Fibroblast of the conjunctiva (primary cell): Measurements from ENCODE around the gene PGM2L1.
"Not testable (repeated sequence)": the region's sequence is repeated elsewhere in the genome, so short reads cannot be mapped to it uniquely, and the experiment has no call there.

Experiments
- DNase-seq: peaks from one replicate; pipeline ENCODE4 v3.0.0-alpha.2; 2010; ENCODE audit warnings: low read depth

Gene PGM2L1

GRCh38 chr11:74338963-74339362 is 59.3 kb downstream of the PGM2L1 start:
- DNase-seq = no peak

DNA sequence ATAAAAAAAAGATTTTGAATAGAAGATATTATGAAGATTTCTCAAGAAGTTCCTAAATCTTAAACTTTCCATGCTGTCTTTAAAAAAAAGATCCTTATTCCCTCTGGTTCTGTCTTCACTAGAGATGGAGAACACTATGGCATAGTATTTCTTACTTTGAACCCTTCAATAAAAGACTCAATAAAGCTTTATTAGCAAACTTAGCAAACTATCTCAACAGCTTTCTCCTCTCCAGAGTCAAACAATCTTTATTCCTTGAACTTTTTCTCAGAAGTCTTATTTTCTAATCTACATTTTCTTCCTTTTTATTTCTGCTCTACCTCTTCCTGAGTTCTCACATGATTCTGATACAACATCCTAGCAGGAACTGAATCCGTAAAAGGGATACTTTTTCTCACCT is 65.0 kb downstream of the PGM2L1 start:
- no peak for DNase-seq

GRCh38 chr11:74332291-74332690 is 65.9 kb downstream of the PGM2L1 start:
- no peak for DNase-seq

DNA sequence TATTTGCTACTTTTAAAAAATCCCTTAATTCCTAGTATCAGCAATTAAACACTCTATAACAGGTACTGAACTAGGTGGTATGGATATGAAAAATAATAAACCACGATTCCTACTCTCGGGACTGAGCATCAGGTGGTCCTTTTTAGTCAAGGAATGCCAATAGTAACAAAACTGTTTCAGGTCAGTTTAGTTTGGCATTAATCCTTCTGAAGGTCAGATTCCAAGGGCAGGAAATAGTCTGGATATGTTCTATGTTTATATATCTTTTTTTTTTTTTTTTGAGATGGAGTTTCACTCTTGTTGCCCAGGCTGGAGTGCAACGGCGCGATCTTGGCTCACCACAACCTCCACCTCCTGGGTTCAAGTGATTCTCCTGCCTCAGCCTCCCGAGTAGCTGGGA is 67.2 kb downstream of the PGM2L1 start:
- DNase-seq = not testable (repeated sequence)

DNA sequence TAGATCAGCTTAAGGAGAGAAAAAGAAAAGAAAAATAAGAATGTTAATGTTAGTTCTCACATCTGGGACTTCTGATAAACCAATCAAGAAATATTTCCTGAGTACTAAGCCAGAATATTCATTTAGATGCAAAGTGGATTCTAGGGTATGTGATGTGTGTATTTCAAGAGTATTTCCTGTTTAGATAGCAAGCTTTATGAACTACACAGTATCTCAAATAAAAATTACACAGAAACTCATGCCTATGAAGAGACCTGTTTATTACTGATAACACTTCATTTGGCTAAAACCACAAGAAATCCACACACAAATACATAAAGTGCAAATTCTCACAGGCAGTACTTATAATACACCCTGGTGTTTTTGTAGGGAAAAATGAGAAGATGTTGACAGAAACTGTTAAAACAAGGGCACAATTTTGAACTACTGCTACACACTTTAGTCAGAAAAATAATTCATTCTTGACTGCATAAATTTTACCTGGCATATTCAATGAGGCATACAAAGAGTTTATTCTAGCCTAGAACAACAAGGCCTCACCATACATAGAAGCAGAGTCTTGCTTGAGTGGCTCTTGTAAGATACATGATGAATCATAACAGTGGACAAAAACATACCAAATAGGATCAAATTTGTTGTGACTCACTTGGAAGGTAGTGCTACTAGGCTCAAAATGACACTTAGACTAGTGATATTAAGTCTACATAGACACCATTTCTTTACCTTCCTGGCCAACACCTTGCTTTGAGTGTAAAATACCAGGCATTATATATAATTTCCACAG is 68.0 kb downstream of the PGM2L1 start:
- no peak for DNase-seq

- no peak for DNase-seq
Observed at GRCh38 chr11:74327076-74327475, 71.2 kb downstream of the PGM2L1 start.

GRCh38 chr11:74326665-74327064 is 71.6 kb downstream of the PGM2L1 start:
- no peak for DNase-seq

DNA sequence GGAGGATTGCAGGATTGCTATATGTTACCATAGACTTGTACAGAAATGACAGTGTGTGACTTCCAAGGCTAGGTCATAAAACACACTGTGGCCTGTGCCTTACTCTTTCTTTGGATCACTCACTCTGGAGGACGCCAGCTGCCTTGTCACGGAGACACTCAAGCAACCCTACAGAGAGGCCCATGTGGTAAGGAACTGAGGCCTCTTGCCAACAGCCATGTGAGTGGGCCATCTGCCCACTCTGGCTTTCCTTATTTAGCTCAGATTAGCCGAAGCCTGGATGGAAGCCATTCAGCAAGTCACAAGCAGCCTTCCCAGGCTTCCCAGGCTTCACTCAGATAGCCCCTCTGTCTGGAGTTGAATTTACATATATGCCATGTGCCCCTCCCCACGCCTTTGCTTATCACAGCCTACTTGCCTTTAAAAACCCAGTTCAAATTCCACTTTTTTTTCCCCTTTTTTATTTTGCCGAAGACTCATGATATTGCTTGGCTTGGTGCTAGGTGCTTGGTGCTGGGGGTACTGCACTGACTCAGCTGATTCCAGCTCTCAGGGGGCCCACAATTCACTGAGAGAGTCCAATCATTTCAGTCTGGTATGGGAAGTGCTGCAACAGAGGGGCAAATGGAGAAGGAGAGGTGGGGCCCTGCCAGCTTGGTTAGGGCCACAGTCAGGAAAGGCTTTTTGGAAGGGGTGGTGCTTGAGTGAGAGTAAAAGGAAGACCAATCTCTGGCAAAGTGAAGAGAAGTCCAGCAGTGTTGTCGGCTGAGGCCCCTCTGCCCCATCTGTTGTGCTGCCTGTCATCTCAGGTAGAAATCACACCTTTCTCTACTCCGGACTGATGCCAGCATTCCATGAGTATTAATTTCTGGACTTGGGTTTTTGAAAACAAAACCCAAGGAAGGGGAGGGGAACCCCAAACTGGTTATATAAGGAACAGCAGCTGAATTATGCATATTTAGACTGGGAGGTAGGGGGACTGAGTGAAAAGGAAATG is 72.3 kb downstream of the PGM2L1 start:
- DNase-seq = peak; percentile 75

- DNase-seq = no peak
Observed at GRCh38 chr11:74322667-74323066, 75.6 kb downstream of the PGM2L1 start.

GRCh38 chr11:74321487-74322188 is 76.6 kb downstream of the PGM2L1 start:
- no peak for DNase-seq

DNA sequence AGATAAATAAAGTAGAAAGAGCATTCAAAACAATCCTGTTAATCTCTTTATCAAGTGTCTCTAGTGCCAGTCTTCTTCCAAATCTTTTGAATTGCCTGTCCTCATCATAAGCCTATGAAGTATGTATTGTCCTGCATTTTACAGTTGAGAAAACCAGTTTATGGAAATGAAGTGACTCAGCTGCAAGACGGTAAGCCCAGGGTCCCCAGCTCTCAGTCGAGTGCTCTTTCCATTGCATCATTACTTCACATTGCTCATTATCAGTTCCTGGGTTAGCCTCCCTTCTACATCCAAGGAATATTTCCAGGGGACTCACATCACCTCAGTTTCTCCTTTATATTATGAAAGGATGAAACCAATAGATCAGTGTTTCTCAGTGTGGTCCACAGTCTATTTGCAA is 77.7 kb downstream of the PGM2L1 start:
- no peak for DNase-seq

- DNase-seq = peak; percentile 87
Observed at GRCh38 chr11:74319139-74319816, 79.0 kb downstream of the PGM2L1 start.

DNA sequence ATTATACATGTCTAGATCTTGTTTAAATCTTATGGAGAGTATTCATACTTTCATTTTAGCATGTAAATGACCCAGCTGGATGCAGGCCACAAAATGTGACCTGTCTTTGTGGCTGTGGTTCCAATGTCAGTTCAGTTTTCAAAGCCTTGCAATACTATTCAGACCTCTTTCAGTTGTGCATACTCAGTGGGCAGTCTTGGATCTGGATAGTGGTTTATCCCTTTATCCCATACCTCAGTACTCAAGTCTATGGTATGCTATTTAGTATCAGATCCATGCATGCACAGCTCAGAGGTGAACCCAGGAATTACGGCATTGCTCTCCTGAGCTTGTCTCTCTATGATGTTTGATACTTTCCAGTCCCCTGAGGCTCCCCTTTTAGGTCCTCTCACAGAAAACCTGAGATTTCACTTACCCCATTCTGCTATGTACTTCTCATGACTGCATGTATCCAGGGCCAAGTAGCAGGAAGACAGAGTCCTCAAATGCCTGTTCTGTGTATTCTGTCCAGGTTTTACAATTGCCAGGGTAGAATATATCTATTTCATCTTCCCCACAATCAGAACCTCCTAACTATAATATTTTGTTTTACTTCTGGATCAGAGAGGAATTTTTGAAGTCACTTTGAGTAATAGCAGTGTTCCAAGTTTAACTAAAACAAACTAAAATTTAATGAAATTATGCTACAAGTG is 79.8 kb downstream of the PGM2L1 start:
- no peak for DNase-seq

GRCh38 chr11:74316772-74317505 is 81.3 kb downstream of the PGM2L1 start:
- no peak for DNase-seq

DNA sequence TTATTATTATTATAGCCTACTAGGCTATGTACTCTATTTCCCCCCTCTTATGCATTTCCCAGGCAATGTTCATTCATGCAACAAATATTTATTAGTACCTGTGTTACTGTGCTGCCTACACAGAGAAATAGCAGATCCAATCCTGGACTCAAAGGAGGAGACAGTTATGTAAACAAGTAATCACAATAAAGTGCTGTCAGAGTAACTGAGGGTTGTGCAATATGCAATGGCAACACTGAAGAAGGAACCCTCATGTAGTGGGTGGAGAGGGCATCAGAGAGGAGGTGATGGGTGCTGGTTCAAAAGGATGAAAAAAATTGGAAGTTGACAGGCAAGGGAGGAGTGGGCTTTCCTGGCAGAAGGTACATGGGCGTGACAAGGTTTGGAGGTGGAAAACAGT is 85.9 kb downstream of the PGM2L1 start:
- no peak for DNase-seq

DNA sequence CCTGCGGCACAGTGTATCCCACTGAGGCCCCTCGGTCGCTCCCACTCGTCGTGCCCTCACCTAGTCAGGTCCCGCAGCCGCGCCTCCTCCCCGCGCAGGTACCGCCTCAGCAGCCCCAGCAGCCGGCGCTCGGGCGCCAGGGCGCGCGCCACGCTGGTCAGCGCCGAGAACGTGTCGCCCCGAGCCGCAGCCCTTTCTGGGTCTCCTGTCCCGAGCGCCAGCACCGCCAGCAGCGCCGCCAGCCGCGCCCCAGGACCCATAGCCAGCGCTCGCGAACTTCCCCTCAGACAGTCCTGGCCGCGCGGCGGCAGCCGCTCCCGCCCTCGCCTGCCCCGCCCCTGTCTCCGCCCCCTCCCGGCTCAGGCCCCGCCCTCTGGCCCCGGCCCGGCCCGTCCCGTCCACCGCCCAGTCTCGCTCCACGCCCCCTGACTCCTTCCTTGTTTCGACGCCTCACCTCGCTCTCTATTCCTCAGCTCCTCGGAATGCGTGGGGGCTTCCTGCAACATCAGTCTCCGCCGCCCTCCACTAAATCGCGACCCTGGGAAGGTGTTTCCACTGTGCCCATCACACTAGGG is 86.8 kb downstream of the PGM2L1 start, which contains the start of gene P4HA3:
P4HA3 (minus strand) TSS at position 289 of the 575 bp plus-strand sequence; CDS start at position 260, 29 bp downstream.
- DNase-seq = no peak

DNA sequence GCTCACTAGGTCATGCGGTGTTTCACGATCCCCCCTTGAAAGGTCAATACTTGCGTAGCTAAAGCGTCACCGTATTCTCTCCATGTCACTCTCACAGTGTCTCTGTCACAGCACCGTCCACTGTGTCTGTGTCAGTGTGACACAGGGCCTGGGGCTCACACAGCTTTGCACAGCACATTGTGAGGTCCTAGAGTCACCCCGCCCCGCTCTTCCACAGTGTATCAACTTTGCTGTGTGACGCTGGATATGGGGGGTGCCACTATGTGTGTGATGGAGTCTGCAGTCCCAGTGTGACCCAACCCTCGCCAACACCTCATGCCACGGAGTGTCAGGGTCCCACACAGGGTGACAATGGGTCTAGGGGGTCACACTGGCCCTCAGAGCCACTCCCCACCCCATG is 87.4 kb downstream of the PGM2L1 start:
- no peak for DNase-seq

GRCh38 chr11:74307434-74307833 is 90.8 kb downstream of the PGM2L1 start:
- no peak for DNase-seq

- no peak for DNase-seq
Observed at GRCh38 chr11:74306435-74307175, 91.6 kb downstream of the PGM2L1 start.
